HCT116 (cell line): ENCODE results near the gene CAP1. TPM values are rescaled to one million over a fixed set of nuclear protein-coding genes. Genes with fewer than 3 reads are reported as not detected.

Experiments used
- ATAC-seq: fragments of 200-7000 bp; cut with Tn5 transposase; 2 replicates; pipeline ENCODE4 v1.9.1; 2020; ENCODE audit warnings: mild to moderate bottlenecking, moderate library complexity
- BruUV-seq: library from RNA; stranded (reverse); fragments of 400-500 nt; replicated peaks from 2 replicates; lab custom pipeline; 2021; lab: Mats Ljungman, UMichigan
- CTCF ChIA-PET: fragments of 300-600 bp; sonication (Branson Sonifier 250); formaldehyde crosslinking; loops from one replicate; lab custom pipeline; 2021; ENCODE audit warnings: antibody characterized with exemption; lab: Charles Lee
- POLR2A ChIA-PET: fragments of 300-600, 350-600 bp; sonication (Branson Sonifier 250); formaldehyde crosslinking; loops from one replicate; lab custom pipeline; 2021; ENCODE audit warnings: antibody characterized with exemption; lab: Charles Lee
- RAD21 ChIA-PET, 2 experiments: fragments of 300-600 bp; sonication (Branson Sonifier 250); formaldehyde crosslinking; loops; one replicate each; lab custom pipeline; 2023; ENCODE audit warnings: low total read pairs in 2 of 2; ENCODE audit not compliant: uncharacterized antibody in 2 of 2, unreplicated experiment in 2 of 2, low non-redundant PET in 1 of 2; lab: Charles Lee
- DNase-seq: peaks from one replicate; pipeline ENCODE4 v3.0.0-alpha.2; 2010; ENCODE audit warnings: low read depth, low spot score
- H2AFZ ChIP-seq: fragments of 200-600 bp; shearing (Covaris generic), sonication (generic); 2 replicates; pipeline ENCODE4 v1.6.1; 2017; ENCODE audit warnings: low read depth, mixed run types, mixed read lengths, antibody characterized with exemption, low read length; ENCODE audit not compliant: poor library complexity, severe bottlenecking
- H3K27ac ChIP-seq: 2 replicates; pipeline ENCODE4 v1.5.1; 2012; ENCODE audit warnings: low read depth, low read length
- H3K27me3 ChIP-seq: fragments of 200-600 bp; sonication (generic); 2 replicates; pipeline ENCODE4 v1.6.1; 2016; ENCODE audit warnings: mixed run types, low read length, mixed read lengths; ENCODE audit not compliant: insufficient read depth
- H3K36me3 ChIP-seq, 2 experiments: fragments of 200-500 bp in 1 of 2; fragments of 200-600 bp in 1 of 2; sonication (Bioruptor generic) in 1 of 2; sonication (generic) in 1 of 2; 2 replicates each; pipeline versions ENCODE4 v1.5.1 to v1.6.1; 2014 to 2016; ENCODE audit warnings: low read length in 2 of 2, inconsistent platforms in 1 of 2, mixed read lengths in 1 of 2, mixed run types in 1 of 2; ENCODE audit not compliant: insufficient read depth in 2 of 2, control insufficient read depth in 1 of 2
- H3K4me1 ChIP-seq, 2 experiments: fragments of 200-600 bp in 1 of 2; sonication (generic) in 1 of 2; 2 replicates each; pipeline versions ENCODE4 v1.5.1 to v1.6.1; 2012 to 2017; ENCODE audit warnings: low read length in 2 of 2, inconsistent platforms in 1 of 2, mild to moderate bottlenecking in 1 of 2, mixed read lengths in 1 of 2, mixed run types in 1 of 2, moderate library complexity in 1 of 2; ENCODE audit not compliant: insufficient read depth in 2 of 2, control insufficient read depth in 1 of 2
- H3K4me2 ChIP-seq: fragments of 200-600 bp; sonication (generic); 2 replicates; pipeline ENCODE4 v1.6.1; 2017; ENCODE audit warnings: mixed run types, low read length, mixed read lengths
- H3K4me3 ChIP-seq, 2 experiments: fragments of 200-600 bp in 1 of 2; sonication (generic) in 1 of 2; replicated peaks in 1 of 2; 2 replicates each; pipeline ENCODE4 v1.5.1; 2011 to 2016; ENCODE audit warnings: low read length in 2 of 2, control low read depth in 1 of 2, low read depth in 1 of 2, mild to moderate bottlenecking in 1 of 2, mixed read lengths in 1 of 2, mixed run types in 1 of 2
- H3K79me2 ChIP-seq: fragments of 200-600 bp; sonication (generic); 2 replicates; pipeline ENCODE4 v1.6.1; 2017; ENCODE audit warnings: mild to moderate bottlenecking, mixed run types, low read length, moderate library complexity, mixed read lengths; ENCODE audit not compliant: insufficient read depth
- H3K9ac ChIP-seq: fragments of 200-600 bp; sonication (generic); 2 replicates; pipeline ENCODE4 v1.6.1; 2016; ENCODE audit warnings: low read length, mixed read lengths
- H3K9me2 ChIP-seq: fragments of 200-600 bp; sonication (generic), shearing (Covaris generic); 2 replicates; pipeline ENCODE4 v1.6.1; 2017; ENCODE audit warnings: mixed run types, mild to moderate bottlenecking, moderate library complexity; ENCODE audit not compliant: insufficient read depth
- H3K9me3 ChIP-seq, 2 experiments: fragments of 200-500 bp in 1 of 2; fragments of 200-600 bp in 1 of 2; sonication (Bioruptor generic) in 1 of 2; sonication (generic) in 1 of 2; 2 replicates each; pipeline ENCODE4 v1.6.1; 2014 to 2017; ENCODE audit warnings: low read length in 2 of 2, mixed read lengths in 2 of 2, inconsistent platforms in 1 of 2, low read depth in 1 of 2, mild to moderate bottlenecking in 1 of 2, mixed run types in 1 of 2, moderate library complexity in 1 of 2; ENCODE audit not compliant: control insufficient read depth in 1 of 2, insufficient read depth in 1 of 2
- H4K20me1 ChIP-seq: fragments of 200-600 bp; sonication (generic), shearing (Covaris generic); 2 replicates; pipeline ENCODE4 v1.6.1; 2017; ENCODE audit warnings: mixed run types, mild to moderate bottlenecking, moderate library complexity; ENCODE audit not compliant: insufficient read depth
- ATF3 ChIP-seq: IDR thresholded peaks from 2 replicates; pipeline ENCODE4 v1.6.1; 2012
- CEBPB ChIP-seq: IDR thresholded peaks from 2 replicates; pipeline ENCODE4 v1.6.1; 2012; ENCODE audit warnings: low read depth
- CTCF ChIP-seq, 3 experiments: fragments of 200-600 bp in 1 of 3; sonication (generic) in 1 of 3; IDR thresholded peaks in 2 of 3; conservative IDR thresholded peaks in 1 of 3; 2 replicates each; pipeline ENCODE4 v1.5.1; 2012 to 2017; ENCODE audit warnings: low read depth in 2 of 3, low read length in 2 of 3, antibody characterized with exemption in 1 of 3, borderline replicate concordance in 1 of 3, control low read depth in 1 of 3, mild to moderate bottlenecking in 1 of 3, mixed read lengths in 1 of 3, mixed run types in 1 of 3, moderate library complexity in 1 of 3; ENCODE audit not compliant: insufficient read depth in 1 of 3
- EGR1 ChIP-seq: IDR thresholded peaks from 2 replicates; pipeline ENCODE4 v1.6.1; 2012; ENCODE audit warnings: low read depth
- ELF1 ChIP-seq: IDR thresholded peaks from 2 replicates; pipeline ENCODE4 v1.6.1; 2012; ENCODE audit warnings: low read depth, borderline replicate concordance
- EZH2 ChIP-seq: fragments of 200-600 bp; sonication (generic); IDR thresholded peaks from 2 replicates; pipeline ENCODE4 v1.6.1; 2017; ENCODE audit warnings: antibody characterized with exemption, mixed run types
- FOSL1 ChIP-seq: IDR thresholded peaks from 2 replicates; pipeline ENCODE4 v1.6.1; 2012; ENCODE audit warnings: low read depth
- MAX ChIP-seq: IDR thresholded peaks from 2 replicates; pipeline ENCODE4 v1.6.1; 2012
- POLR2AphosphoS5 ChIP-seq: IDR thresholded peaks from 2 replicates; pipeline ENCODE4 v1.6.1; 2011; ENCODE audit warnings: mild to moderate bottlenecking, low read depth, low read length, moderate library complexity
- RAD21 ChIP-seq: IDR thresholded peaks from 2 replicates; pipeline ENCODE4 v1.6.1; 2012; ENCODE audit warnings: low read depth, mild to moderate bottlenecking
- REST ChIP-seq: IDR thresholded peaks from 2 replicates; pipeline ENCODE4 v1.6.1; 2012; ENCODE audit warnings: low read depth
- SIN3A ChIP-seq: IDR thresholded peaks from 2 replicates; pipeline ENCODE4 v1.6.1; 2012; ENCODE audit warnings: low read depth
- SP1 ChIP-seq: IDR thresholded peaks from 2 replicates; pipeline ENCODE4 v1.6.1; 2012; ENCODE audit warnings: low read depth
- YY1 ChIP-seq: IDR thresholded peaks from 2 replicates; pipeline ENCODE4 v1.6.1; 2011; ENCODE audit warnings: low read length, low read depth, moderate library complexity, mild to moderate bottlenecking; ENCODE audit not compliant: insufficient replicate concordance; ENCODE audit errors: extremely low read depth
- ZNF274 ChIP-seq: fragments of 200-500 bp; sonication (Bioruptor generic); IDR thresholded peaks from 2 replicates; pipeline ENCODE4 v1.6.1; 2014; ENCODE audit warnings: mild to moderate bottlenecking, low read depth, low read length, inconsistent platforms
- intact Hi-C: fragments of 100-400 bp; cut with micrococcal nuclease; formaldehyde crosslinking; loops from 2 replicates; pipeline ENCODE4 v1.10.0; 2022
- total RNA-seq: library from RNA; stranded (reverse); gene quantifications from one replicate; pipeline ENCODE4 v1.2.1, GENCODE V29; 2021; ENCODE audit not compliant: unreplicated experiment

The CAP1 gene
- total RNA-seq, 1 experiment from 2014 or later, result 274 TPM

GRCh38 chr1:40102896-40103295 is 62.4 kb downstream of the CAP1 start:
- Histone ChIP-seq H3K4me2 (no peak overlapping the region), H2AFZ (no peak overlapping the region), H3K27ac (no peak overlapping the region), H3K36me3 (no peaks in the 10 kb centered on the region), H4K20me1 (no peaks in the 10 kb centered on the region), H3K9ac (no peak overlapping the region), H3K9me3 (peaks cover 9 to 10% of the 10 kb centered on the region in 2 experiments; a peak in 2 of 4 replicates), H3K9me2 (no peaks in the 10 kb centered on the region), H3K4me1 (peaks cover 12 to 16% of the 10 kb centered on the region in 2 experiments), H3K79me2 (no peaks in the 10 kb centered on the region), H3K4me3 (no peak overlapping the region), H3K27me3 (no peaks in the 10 kb centered on the region)
- TF ChIP-seq CEBPB (no peak), ATF3 (no peak), SIN3A (no peak), ZNF274 (no peak)
- ChIA-PET CTCF (no interaction called here), POLR2A (no interaction called here), RAD21 (no interaction called here)
- BruUV-seq, result no TSS peak
- DNase-seq, result no peak
- no peak for ATAC-seq
- intact Hi-C loops, result no loop called here

- H3K9ac ChIP-seq, result no peak overlapping the region
- H3K79me2 ChIP-seq, result no peaks in the 10 kb centered on the region
- intact Hi-C loops, result no loop called here
- H4K20me1 ChIP-seq, result no peaks in the 10 kb centered on the region
- ChIA-PET CTCF (interaction anchor here (1.1 kb wide), 1 partner anchor 39 kb away, joined by 3 read pairs; no protein-coding TSS in a partner anchor), POLR2A (no interaction called here), RAD21 (no interaction called here)
- no TSS peak for BruUV-seq
- no peak overlapping the region for H3K27ac ChIP-seq
- H3K4me2 ChIP-seq, result no peak overlapping the region
- peaks cover 17 to 26% of the 10 kb centered on the region in 2 experiments for H3K4me1 ChIP-seq
- ATAC-seq, result no peak
- no peaks in the 10 kb centered on the region for H3K36me3 ChIP-seq
- no peaks in the 10 kb centered on the region for H3K9me2 ChIP-seq
- peaks cover 9 to 10% of the 10 kb centered on the region in 2 experiments; a peak in 2 of 4 replicates for H3K9me3 ChIP-seq
- no peak overlapping the region for H3K4me3 ChIP-seq
- no peak for DNase-seq
- H3K27me3 ChIP-seq, result no peaks in the 10 kb centered on the region
- peak overlapping the region; percentile 4 for H2AFZ ChIP-seq
- no peak for TF ChIP-seq SP1
- TF ChIP-seq RAD21, result no peak
- TF ChIP-seq EGR1, result no peak
- no peak for TF ChIP-seq FOSL1
- no peak for TF ChIP-seq REST
- TF ChIP-seq CEBPB, result no peak
- no peak for TF ChIP-seq EZH2
- TF ChIP-seq ELF1, result no peak
- TF ChIP-seq POLR2AphosphoS5, result no peak
- no peak for TF ChIP-seq MAX
- no peak for TF ChIP-seq YY1
- no peak for TF ChIP-seq CTCF (IDR thresholded peaks at IDR 0.05 in 2 of 3, conservative IDR thresholded peaks at IDR 0.05 in 1 of 3; ENCODE audit: borderline replicate concordance in 1 of 3, insufficient read depth in 1 of 3, low read depth in 2 of 3, low read length in 2 of 3)
- TF ChIP-seq ATF3, result no peak
Measured at GRCh38 chr1:40105028-40105427, 64.5 kb downstream of the CAP1 start.
